PC-9 (cell line): ENCODE results near the gene NIT2. TPM values are rescaled to one million over a fixed set of nuclear protein-coding genes. Genes with fewer than 3 reads are reported as not detected.

Experiments
- BruUV-seq: library from RNA; stranded (reverse); fragments of 400-500 nt; replicated peaks from 2 replicates; lab custom pipeline; 2021; lab: Mats Ljungman, UMichigan
- CTCF ChIA-PET: fragments of 300-600 bp; sonication (Branson Sonifier 250); formaldehyde crosslinking; loops from one replicate; lab custom pipeline; 2022; ENCODE audit warnings: antibody characterized with exemption; lab: Charles Lee
- POLR2A ChIA-PET: fragments of 300-600 bp; sonication (Branson Sonifier 250); formaldehyde crosslinking; loops from one replicate; lab custom pipeline; 2022; ENCODE audit warnings: antibody characterized with exemption; ENCODE audit not compliant: unreplicated experiment; lab: Charles Lee
- DNase-seq, 2 experiments: peaks; one replicate each; pipeline versions ENCODE4 v3.0.0 to v3.0.0-alpha.2; 2015 to 2022; ENCODE audit warnings: mixed read lengths in 1 of 2
- H2AFZ ChIP-seq: fragments of 200-600 bp; sonication (generic); 2 replicates; pipeline ENCODE4 v1.8.1; 2017; ENCODE audit warnings: antibody characterized with exemption
- H3F3A ChIP-seq: fragments of 200-600 bp; sonication (generic); 2 replicates; pipeline ENCODE4 v1.8.1; 2017; ENCODE audit warnings: antibody characterized with exemption, mild to moderate bottlenecking, low read depth; ENCODE audit not compliant: insufficient read depth
- H3K27ac ChIP-seq: fragments of 200-600 bp; sonication (generic); 2 replicates; pipeline ENCODE4 v1.6.1; 2016; ENCODE audit warnings: mixed run types
- H3K27me3 ChIP-seq: fragments of 200-600 bp; sonication (generic); 2 replicates; pipeline ENCODE4 v1.6.1; 2016; ENCODE audit warnings: low read depth, mixed run types; ENCODE audit not compliant: insufficient read depth
- H3K36me3 ChIP-seq: fragments of 200-600 bp; sonication (generic); 2 replicates; pipeline ENCODE4 v1.6.1; 2016; ENCODE audit warnings: low read depth, mixed run types
- H3K4me1 ChIP-seq: fragments of 200-600 bp; sonication (generic); replicated peaks from 2 replicates; pipeline ENCODE4 v1.6.1; 2016; ENCODE audit warnings: mixed run types; ENCODE audit not compliant: insufficient read depth
- H3K4me2 ChIP-seq: fragments of 200-600 bp; sonication (generic); 2 replicates; pipeline ENCODE4 v1.6.1; 2017; ENCODE audit warnings: mixed run types
- H3K4me3 ChIP-seq: fragments of 200-600 bp; sonication (generic); 2 replicates; pipeline ENCODE4 v1.6.1; 2016; ENCODE audit warnings: mixed run types
- H3K79me2 ChIP-seq: fragments of 200-600 bp; sonication (generic); 2 replicates; pipeline ENCODE4 v1.6.1; 2017; ENCODE audit warnings: low read depth, mixed run types
- H3K9me2 ChIP-seq: fragments of 200-600 bp; sonication (generic); 2 replicates; pipeline ENCODE4 v1.8.1; 2017; ENCODE audit warnings: mild to moderate bottlenecking; ENCODE audit not compliant: insufficient read depth
- H3K9me3 ChIP-seq: fragments of 200-600 bp; sonication (generic); 2 replicates; pipeline ENCODE4 v1.8.1; 2016; ENCODE audit warnings: low read depth; ENCODE audit not compliant: insufficient read depth
- H4K20me1 ChIP-seq: fragments of 200-600 bp; sonication (generic); 2 replicates; pipeline ENCODE4 v1.8.1; 2017; ENCODE audit not compliant: insufficient read depth
- EZH2 ChIP-seq: fragments of 200-600 bp; sonication (generic); IDR thresholded peaks from 2 replicates; pipeline ENCODE4 v1.8.0; 2017; ENCODE audit warnings: antibody characterized with exemption, low read depth
- intact Hi-C: fragments of 100-400 bp; cut with micrococcal nuclease; formaldehyde crosslinking; loops from one replicate; pipeline ENCODE4 v1.10.0; 2022; ENCODE audit not compliant: unreplicated experiment
- total RNA-seq: library from RNA; stranded (reverse); gene quantifications from 2 replicates; pipeline ENCODE4 v1.2.3, GENCODE V29; 2021
- TF ChIP-seq, protein P1 (sequence below): fragments of 200-600 bp; sonication (generic); conservative IDR thresholded peaks from 2 replicates; pipeline ENCODE4 v1.6.1; 2017; ENCODE audit warnings: mixed run types, antibody characterized with exemption, mild to moderate bottlenecking, moderate library complexity

NIT2 gene
- total RNA-seq, 1 experiment from 2014 or later: 115 TPM

DNA sequence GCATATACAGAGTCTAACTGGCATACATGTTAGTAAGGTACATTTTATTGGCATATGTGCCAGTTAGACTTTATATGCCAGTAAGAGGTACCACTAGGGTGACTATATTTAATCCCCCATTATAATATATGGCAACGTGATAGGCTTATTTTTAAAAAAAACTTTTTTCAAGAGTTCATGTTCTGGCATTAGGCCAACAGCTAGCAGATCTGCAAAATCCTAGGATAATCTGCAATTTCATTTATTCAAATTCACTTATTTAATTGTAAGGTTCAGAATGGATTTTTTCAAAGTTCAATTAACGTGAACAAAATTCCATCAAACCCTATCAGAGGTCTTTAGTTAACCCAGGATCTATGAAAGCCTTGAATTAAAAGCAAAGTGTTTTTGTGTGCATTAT, 31.9 kb downstream of the NIT2 start:
- CTCF ChIA-PET: no interaction called here
- Histone ChIP-seq H3K4me2 (no peak overlapping the region), H3K36me3 (peaks cover 79% of the 10 kb centered on the region)

DNA sequence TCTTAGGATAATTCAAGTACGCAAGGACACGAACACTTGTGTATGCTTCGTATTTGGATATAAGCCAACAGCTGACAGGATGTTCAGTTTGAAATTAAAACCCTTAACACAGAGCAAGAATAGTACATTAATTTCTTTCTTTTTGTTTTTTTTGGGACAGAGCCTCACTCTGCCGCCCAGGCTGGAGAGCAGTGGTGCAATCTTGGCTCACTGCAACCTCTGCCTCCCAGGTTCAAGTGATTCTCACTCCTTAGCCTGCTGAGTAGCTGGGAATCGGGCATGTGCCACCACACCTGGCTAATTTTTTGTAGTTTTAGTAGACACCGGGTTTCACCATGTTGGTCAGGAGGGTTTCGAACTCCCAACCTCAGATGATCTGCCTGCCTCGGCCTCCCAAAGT, 33.9 kb downstream of the NIT2 start:
- Histone ChIP-seq H3K4me2 (no peak overlapping the region), H3K27ac (no peak overlapping the region), H3K79me2 (no peaks in the 10 kb centered on the region), H3K27me3 (no peaks in the 10 kb centered on the region), H3F3A (peaks cover 14% of the 10 kb centered on the region; the same call in 1 of the 2 replicates), H3K9me3 (no peaks in the 10 kb centered on the region), H2AFZ (no peak overlapping the region), H3K4me1 (no peaks in the 10 kb centered on the region), H3K36me3 (peaks cover 78% of the 10 kb centered on the region), H3K4me3 (no peak overlapping the region), H3K9me2 (no peaks in the 10 kb centered on the region), H4K20me1 (peaks cover 5% of the 10 kb centered on the region; the same call in 1 of the 2 replicates)
- intact Hi-C loops: no loop called here
- no TSS peak for BruUV-seq
- ChIA-PET CTCF (no interaction called here), POLR2A (no interaction called here)
- TF ChIP-seq, protein P1, sequence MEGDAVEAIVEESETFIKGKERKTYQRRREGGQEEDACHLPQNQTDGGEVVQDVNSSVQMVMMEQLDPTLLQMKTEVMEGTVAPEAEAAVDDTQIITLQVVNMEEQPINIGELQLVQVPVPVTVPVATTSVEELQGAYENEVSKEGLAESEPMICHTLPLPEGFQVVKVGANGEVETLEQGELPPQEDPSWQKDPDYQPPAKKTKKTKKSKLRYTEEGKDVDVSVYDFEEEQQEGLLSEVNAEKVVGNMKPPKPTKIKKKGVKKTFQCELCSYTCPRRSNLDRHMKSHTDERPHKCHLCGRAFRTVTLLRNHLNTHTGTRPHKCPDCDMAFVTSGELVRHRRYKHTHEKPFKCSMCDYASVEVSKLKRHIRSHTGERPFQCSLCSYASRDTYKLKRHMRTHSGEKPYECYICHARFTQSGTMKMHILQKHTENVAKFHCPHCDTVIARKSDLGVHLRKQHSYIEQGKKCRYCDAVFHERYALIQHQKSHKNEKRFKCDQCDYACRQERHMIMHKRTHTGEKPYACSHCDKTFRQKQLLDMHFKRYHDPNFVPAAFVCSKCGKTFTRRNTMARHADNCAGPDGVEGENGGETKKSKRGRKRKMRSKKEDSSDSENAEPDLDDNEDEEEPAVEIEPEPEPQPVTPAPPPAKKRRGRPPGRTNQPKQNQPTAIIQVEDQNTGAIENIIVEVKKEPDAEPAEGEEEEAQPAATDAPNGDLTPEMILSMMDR: no peak
- TF ChIP-seq EZH2: no peak
- no peak for DNase-seq

More for the DNA sequence above, 31.9 kb downstream of the NIT2 start:
- Histone ChIP-seq H3K27me3 (no peaks in the 10 kb centered on the region), H3K9me2 (no peaks in the 10 kb centered on the region), H3K4me3 (no peak overlapping the region), H3K79me2 (no peaks in the 10 kb centered on the region), H2AFZ (no peak overlapping the region), H3K4me1 (peaks cover 4% of the 10 kb centered on the region), H3K9me3 (no peaks in the 10 kb centered on the region; the same call in 1 of the 2 replicates), H3F3A (peaks cover 26% of the 10 kb centered on the region; the same call in 1 of the 2 replicates), H3K27ac (no peak overlapping the region), H4K20me1 (no peaks in the 10 kb centered on the region; the same call in 1 of the 2 replicates)
- POLR2A ChIA-PET: no interaction called here
- intact Hi-C loops: no loop called here
- BruUV-seq: no TSS peak
- DNase-seq: no peak
- TF ChIP-seq EZH2: no peak
- TF ChIP-seq, protein P1: no peak

DNA sequence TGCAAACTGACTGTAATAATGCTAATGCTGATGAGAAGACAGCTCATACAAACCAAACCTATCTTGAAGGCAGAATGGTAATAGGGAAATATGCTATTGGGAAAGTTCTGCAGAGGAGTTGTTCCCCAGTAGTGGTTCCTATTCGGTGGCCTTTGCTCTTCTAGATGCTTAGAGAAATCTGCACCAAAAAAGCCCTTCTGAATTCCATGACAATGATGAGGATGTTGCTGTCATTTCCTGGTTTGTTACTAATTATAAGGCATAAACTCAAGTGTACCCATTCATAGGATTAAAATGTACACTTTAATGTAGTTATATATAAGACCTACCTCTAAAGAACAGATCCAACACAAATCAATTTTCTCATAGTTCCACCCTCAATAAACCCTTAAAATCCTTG, 36.2 kb downstream of the NIT2 start:
- no TSS peak for BruUV-seq
- no peak overlapping the region for H3K4me2 ChIP-seq

More for the DNA sequence above, 36.2 kb downstream of the NIT2 start:
- Histone ChIP-seq H4K20me1 (peaks cover 10% of the 10 kb centered on the region; the same call in 1 of the 2 replicates), H2AFZ (no peak overlapping the region), H3K4me1 (no peaks in the 10 kb centered on the region), H3F3A (peaks cover 5% of the 10 kb centered on the region; the same call in 1 of the 2 replicates), H3K27ac (no peak overlapping the region), H3K9me3 (no peaks in the 10 kb centered on the region), H3K27me3 (no peaks in the 10 kb centered on the region), H3K4me3 (no peak overlapping the region), H3K79me2 (no peaks in the 10 kb centered on the region), H3K36me3 (peaks cover 74% of the 10 kb centered on the region), H3K9me2 (no peaks in the 10 kb centered on the region)
- TF ChIP-seq, protein P1: no peak
- TF ChIP-seq EZH2: no peak
- no peak for DNase-seq
- ChIA-PET POLR2A (no interaction called here), CTCF (no interaction called here)
- intact Hi-C loops: loop anchor here (10.0 kb wide), 1 partner anchor 364 kb away; no protein-coding TSS in a partner anchor
